Liver (tissue), 9 donors: ENCODE measurements around the gene RAD51B. TPM values are rescaled to one million over a fixed set of nuclear protein-coding genes. Genes with fewer than 3 reads are reported as not detected.
A peak's percentile ranks its signal among the peaks of the same experiment; 100 is the strongest.

ENCODE experiments used
- DNase-seq: peaks from one replicate; pipeline ENCODE4 v3.0.0-alpha.2; 2017; ENCODE audit warnings: low spot score
- H3K27ac ChIP-seq, 2 donors: one replicate each; pipeline ENCODE4 v1.7.0; 2013; ENCODE audit warnings: inconsistent platforms in 2 of 2, low read length in 2 of 2, control low read depth in 1 of 2, low read depth in 1 of 2, mild to moderate bottlenecking in 1 of 2
- H3K27me3 ChIP-seq, 4 donors: one replicate each; pipeline versions ENCODE4 v1.6.1 to v1.7.0; 2013; ENCODE audit warnings: low read length in 3 of 4, inconsistent platforms in 1 of 4, mild to moderate bottlenecking in 1 of 4, moderate library complexity in 1 of 4; ENCODE audit not compliant: control insufficient read depth in 4 of 4, insufficient read depth in 4 of 4
- H3K36me3 ChIP-seq, 4 donors: one replicate each; pipeline versions ENCODE4 v1.6.1 to v1.7.0; 2013; ENCODE audit warnings: low read length in 3 of 4, mild to moderate bottlenecking in 3 of 4, low read depth in 1 of 4, moderate library complexity in 1 of 4; ENCODE audit not compliant: control insufficient read depth in 4 of 4, insufficient read depth in 3 of 4
- H3K4me1 ChIP-seq, 4 donors: one replicate each; pipeline versions ENCODE4 v1.6.1 to v1.7.0; 2013; ENCODE audit warnings: low read length in 3 of 4, mild to moderate bottlenecking in 3 of 4, moderate library complexity in 1 of 4; ENCODE audit not compliant: control insufficient read depth in 4 of 4, insufficient read depth in 4 of 4
- H3K4me3 ChIP-seq, 3 donors: one replicate each; pipeline versions ENCODE4 v1.6.1 to v1.7.0; 2013; ENCODE audit warnings: low read length in 3 of 3, control low read depth in 1 of 3, low read depth in 1 of 3, mild to moderate bottlenecking in 1 of 3
- H3K9ac ChIP-seq, 2 donors: one replicate each; pipeline ENCODE4 v1.7.0; 2013; ENCODE audit warnings: low read length in 2 of 2, mild to moderate bottlenecking in 2 of 2, moderate library complexity in 2 of 2, control low read depth in 1 of 2, low read depth in 1 of 2
- H3K9me3 ChIP-seq, 4 donors: one replicate each; pipeline versions ENCODE4 v1.6.1 to v1.7.0; 2013; ENCODE audit warnings: low read length in 3 of 4; ENCODE audit not compliant: control insufficient read depth in 4 of 4
- GABPA ChIP-seq, 2 donors: IDR thresholded peaks in 1 of 2; conservative IDR thresholded peaks in 1 of 2; 2 replicates each; pipeline ENCODE4 v1.6.1; 2016; ENCODE audit warnings: antibody characterized with exemption in 2 of 2, mild to moderate bottlenecking in 1 of 2, moderate library complexity in 1 of 2
- HNF4A ChIP-seq, 2 donors: conservative IDR thresholded peaks; 2 replicates each; pipeline ENCODE4 v1.6.1; 2016; ENCODE audit warnings: antibody characterized with exemption in 2 of 2, mild to moderate bottlenecking in 2 of 2
- HNF4G ChIP-seq: IDR thresholded peaks from 2 replicates; pipeline ENCODE4 v1.6.1; 2016; ENCODE audit warnings: antibody characterized with exemption
- JUND ChIP-seq, 2 donors: IDR thresholded peaks; 2 replicates each; pipeline ENCODE4 v1.6.1; 2016; ENCODE audit warnings: antibody characterized with exemption in 2 of 2
- NR2F2 ChIP-seq: IDR thresholded peaks from 2 replicates; pipeline ENCODE4 v1.6.1; 2016; ENCODE audit warnings: antibody characterized with exemption
- RAD21 ChIP-seq, 2 donors: IDR thresholded peaks; 2 replicates each; pipeline ENCODE4 v1.6.1; 2016; ENCODE audit warnings: antibody characterized with exemption in 2 of 2, mild to moderate bottlenecking in 2 of 2
- RXRA ChIP-seq, 2 donors: IDR thresholded peaks; 2 replicates each; pipeline ENCODE4 v1.6.1; 2017 to 2018; ENCODE audit warnings: antibody characterized with exemption in 2 of 2, mild to moderate bottlenecking in 1 of 2
- YY1 ChIP-seq: IDR thresholded peaks from 2 replicates; pipeline ENCODE4 v1.6.1; 2016; ENCODE audit warnings: antibody characterized with exemption, mild to moderate bottlenecking
- WGBS: extraction: QIAGEN DNeasy Blood & Tissue Kit; methylation state at CpG from one replicate; pipeline ENCODE4 v1.1.7; 2013; 5-methylcytosine and 5-hydroxymethylcytosine counted together
- polyA plus RNA-seq, 2 donors: library from polyadenylated mRNA; stranded (reverse) in 1 of 2; unstranded in 1 of 2; fragments of 200-250 nt in 1 of 2; fragments of >200 nt in 1 of 2; fragmentation: Nextera tagmentation in 1 of 2; extraction: Ambion mirVana in 1 of 2; gene quantifications; one replicate each; pipeline versions ENCODE4 v1.2.1 to v1.2.3, GENCODE V29; 2013 to 2015
- total RNA-seq, 2 donors: library from RNA; depleted of rRNA; stranded (reverse); fragments of >200 nt; gene quantifications; one replicate each; pipeline ENCODE4 v1.2.3, GENCODE V29; 2014
- TF ChIP-seq, protein P1 (sequence below): IDR thresholded peaks from 2 replicates; pipeline ENCODE4 v1.6.1; 2016; ENCODE audit warnings: antibody characterized with exemption, mild to moderate bottlenecking
- TF ChIP-seq, protein P2 (sequence below): IDR thresholded peaks from 2 replicates; pipeline ENCODE4 v1.6.1; 2016; ENCODE audit warnings: antibody characterized with exemption
- TF ChIP-seq, protein P3 (sequence below): IDR thresholded peaks from 2 replicates; pipeline ENCODE4 v1.6.1; 2016; ENCODE audit warnings: antibody characterized with exemption
- TF ChIP-seq, protein P4 (sequence below): fragments of 150-350 bp; IDR thresholded peaks from 2 replicates; pipeline ENCODE4 v1.5.1; 2017; ENCODE audit warnings: improper control_type of control experiment, low read depth, low read length; ENCODE audit not compliant: missing input control
- TF ChIP-seq, protein P5 (sequence below): IDR thresholded peaks from 2 replicates; pipeline ENCODE4 v1.6.1; 2016; ENCODE audit warnings: antibody characterized with exemption
- donor health status: healthy.
- donor health status: healthy.
- donor health status: healthy.
- donor health status: healthy.
- donor health status: healthy.

RAD51B gene
- total and polyA plus RNA-seq, 4 donors, result 0.81 to 12.9 (median 2.4) TPM

DNA sequence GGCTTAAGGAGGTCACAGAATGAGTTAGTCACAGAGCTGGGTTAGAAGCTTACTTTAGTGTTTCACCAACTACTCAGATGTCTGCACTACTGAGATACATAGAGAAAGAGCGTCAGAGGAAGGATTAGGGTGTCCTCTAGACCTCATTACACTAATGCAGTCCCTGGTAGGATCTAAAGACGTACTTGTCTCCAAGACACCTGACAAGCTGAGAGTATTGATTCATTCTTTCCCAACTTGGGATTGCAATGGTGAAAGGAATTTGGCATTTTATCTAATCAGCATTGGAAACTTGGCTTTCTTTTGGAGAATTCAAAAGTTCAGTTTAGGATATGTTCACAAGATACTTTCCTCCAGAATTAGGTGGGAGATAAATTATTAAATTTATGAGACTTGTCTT is 571.2 kb downstream of the RAD51B start:
- H3K36me3 ChIP-seq, result no peaks in the 10 kb centered on the region
- no peak overlapping the region for H3K9ac ChIP-seq
- no peak for DNase-seq
- H3K9me3 ChIP-seq, result no peaks in the 10 kb centered on the region
- H3K4me1 ChIP-seq, result peaks cover 0 to 26% (median 13%) of the 10 kb centered on the region in 4 donors
- no peak overlapping the region for H3K4me3 ChIP-seq
- no peaks in the 10 kb centered on the region for H3K27me3 ChIP-seq
- TF ChIP-seq RXRA (IDR thresholded peaks at IDR 0.05) (peak in 1 of 2 donors; percentile 26), HNF4A (conservative IDR thresholded peaks at IDR 0.05) (peak; percentile 11 to 23), HNF4G (no peak), RAD21 (IDR thresholded peaks at IDR 0.05) (peak in 1 of 2 donors; percentile 6), NR2F2 (no peak)
- no peak overlapping the region for H3K27ac ChIP-seq
- WGBS, result 64% methylated on average over 2 of the region's 2 CpGs

DNA sequence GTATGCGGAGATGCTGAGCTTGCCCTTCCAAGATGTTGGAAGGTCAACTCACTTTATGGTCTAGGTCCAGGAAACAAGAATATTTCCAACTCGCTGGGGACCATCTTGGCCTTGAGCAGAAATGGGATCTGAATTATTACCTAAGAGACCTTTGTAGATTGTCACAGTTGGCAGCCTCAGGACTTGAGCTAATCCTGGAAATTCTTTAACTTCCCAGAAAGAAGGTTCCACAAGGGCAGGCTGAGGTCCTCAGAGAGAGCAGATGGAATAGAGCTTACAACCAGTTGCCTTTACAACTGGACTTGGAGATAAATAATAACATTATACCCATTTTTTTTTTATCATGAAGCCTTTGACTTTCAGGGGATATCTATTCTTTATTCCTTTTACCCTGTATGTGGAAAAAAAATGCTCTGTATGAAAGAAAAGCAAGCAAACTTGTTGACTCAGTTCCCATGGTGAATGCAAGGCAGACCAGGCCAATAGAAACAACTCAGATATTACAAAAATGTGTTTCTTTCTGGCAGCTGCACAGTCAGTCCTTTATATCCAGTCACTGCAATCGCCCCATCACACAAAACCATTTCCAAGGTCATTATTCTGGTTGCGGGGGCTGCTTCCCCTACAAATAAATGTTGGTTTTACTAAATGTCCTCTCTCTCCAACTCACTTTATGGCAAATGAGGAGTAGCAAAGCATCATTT is 571.9 kb downstream of the RAD51B start:
- Histone ChIP-seq H3K4me1 (peaks cover 0 to 26% (median 13%) of the 10 kb centered on the region in 4 donors), H3K9me3 (no peaks in the 10 kb centered on the region), H3K27ac (peak overlapping the region in 1 of 2 donors; percentile 69), H3K36me3 (no peaks in the 10 kb centered on the region), H3K4me3 (no peak overlapping the region), H3K27me3 (no peaks in the 10 kb centered on the region), H3K9ac (no peak overlapping the region)
- DNase-seq, result no peak
- 91% methylated on average over 4 of the region's 4 CpGs for WGBS
- TF ChIP-seq, protein P1, sequence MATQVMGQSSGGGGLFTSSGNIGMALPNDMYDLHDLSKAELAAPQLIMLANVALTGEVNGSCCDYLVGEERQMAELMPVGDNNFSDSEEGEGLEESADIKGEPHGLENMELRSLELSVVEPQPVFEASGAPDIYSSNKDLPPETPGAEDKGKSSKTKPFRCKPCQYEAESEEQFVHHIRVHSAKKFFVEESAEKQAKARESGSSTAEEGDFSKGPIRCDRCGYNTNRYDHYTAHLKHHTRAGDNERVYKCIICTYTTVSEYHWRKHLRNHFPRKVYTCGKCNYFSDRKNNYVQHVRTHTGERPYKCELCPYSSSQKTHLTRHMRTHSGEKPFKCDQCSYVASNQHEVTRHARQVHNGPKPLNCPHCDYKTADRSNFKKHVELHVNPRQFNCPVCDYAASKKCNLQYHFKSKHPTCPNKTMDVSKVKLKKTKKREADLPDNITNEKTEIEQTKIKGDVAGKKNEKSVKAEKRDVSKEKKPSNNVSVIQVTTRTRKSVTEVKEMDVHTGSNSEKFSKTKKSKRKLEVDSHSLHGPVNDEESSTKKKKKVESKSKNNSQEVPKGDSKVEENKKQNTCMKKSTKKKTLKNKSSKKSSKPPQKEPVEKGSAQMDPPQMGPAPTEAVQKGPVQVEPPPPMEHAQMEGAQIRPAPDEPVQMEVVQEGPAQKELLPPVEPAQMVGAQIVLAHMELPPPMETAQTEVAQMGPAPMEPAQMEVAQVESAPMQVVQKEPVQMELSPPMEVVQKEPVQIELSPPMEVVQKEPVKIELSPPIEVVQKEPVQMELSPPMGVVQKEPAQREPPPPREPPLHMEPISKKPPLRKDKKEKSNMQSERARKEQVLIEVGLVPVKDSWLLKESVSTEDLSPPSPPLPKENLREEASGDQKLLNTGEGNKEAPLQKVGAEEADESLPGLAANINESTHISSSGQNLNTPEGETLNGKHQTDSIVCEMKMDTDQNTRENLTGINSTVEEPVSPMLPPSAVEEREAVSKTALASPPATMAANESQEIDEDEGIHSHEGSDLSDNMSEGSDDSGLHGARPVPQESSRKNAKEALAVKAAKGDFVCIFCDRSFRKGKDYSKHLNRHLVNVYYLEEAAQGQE, result no peak
- no peak for TF ChIP-seq YY1
- TF ChIP-seq, protein P2, sequence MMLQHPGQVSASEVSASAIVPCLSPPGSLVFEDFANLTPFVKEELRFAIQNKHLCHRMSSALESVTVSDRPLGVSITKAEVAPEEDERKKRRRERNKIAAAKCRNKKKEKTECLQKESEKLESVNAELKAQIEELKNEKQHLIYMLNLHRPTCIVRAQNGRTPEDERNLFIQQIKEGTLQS, result no peak
- TF ChIP-seq, protein P3, sequence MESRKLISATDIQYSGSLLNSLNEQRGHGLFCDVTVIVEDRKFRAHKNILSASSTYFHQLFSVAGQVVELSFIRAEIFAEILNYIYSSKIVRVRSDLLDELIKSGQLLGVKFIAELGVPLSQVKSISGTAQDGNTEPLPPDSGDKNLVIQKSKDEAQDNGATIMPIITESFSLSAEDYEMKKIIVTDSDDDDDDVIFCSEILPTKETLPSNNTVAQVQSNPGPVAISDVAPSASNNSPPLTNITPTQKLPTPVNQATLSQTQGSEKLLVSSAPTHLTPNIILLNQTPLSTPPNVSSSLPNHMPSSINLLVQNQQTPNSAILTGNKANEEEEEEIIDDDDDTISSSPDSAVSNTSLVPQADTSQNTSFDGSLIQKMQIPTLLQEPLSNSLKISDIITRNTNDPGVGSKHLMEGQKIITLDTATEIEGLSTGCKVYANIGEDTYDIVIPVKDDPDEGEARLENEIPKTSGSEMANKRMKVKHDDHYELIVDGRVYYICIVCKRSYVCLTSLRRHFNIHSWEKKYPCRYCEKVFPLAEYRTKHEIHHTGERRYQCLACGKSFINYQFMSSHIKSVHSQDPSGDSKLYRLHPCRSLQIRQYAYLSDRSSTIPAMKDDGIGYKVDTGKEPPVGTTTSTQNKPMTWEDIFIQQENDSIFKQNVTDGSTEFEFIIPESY, result no peak
- no peak for TF ChIP-seq RXRA (IDR thresholded peaks at IDR 0.05)
- TF ChIP-seq JUND (IDR thresholded peaks at IDR 0.05), result no peak
- no peak for TF ChIP-seq GABPA (IDR thresholded peaks at IDR 0.05 in 1 of 2, conservative IDR thresholded peaks at IDR 0.05 in 1 of 2)
- no peak for TF ChIP-seq HNF4A (conservative IDR thresholded peaks at IDR 0.05)
- no peak for TF ChIP-seq HNF4G
- TF ChIP-seq, protein P4, sequence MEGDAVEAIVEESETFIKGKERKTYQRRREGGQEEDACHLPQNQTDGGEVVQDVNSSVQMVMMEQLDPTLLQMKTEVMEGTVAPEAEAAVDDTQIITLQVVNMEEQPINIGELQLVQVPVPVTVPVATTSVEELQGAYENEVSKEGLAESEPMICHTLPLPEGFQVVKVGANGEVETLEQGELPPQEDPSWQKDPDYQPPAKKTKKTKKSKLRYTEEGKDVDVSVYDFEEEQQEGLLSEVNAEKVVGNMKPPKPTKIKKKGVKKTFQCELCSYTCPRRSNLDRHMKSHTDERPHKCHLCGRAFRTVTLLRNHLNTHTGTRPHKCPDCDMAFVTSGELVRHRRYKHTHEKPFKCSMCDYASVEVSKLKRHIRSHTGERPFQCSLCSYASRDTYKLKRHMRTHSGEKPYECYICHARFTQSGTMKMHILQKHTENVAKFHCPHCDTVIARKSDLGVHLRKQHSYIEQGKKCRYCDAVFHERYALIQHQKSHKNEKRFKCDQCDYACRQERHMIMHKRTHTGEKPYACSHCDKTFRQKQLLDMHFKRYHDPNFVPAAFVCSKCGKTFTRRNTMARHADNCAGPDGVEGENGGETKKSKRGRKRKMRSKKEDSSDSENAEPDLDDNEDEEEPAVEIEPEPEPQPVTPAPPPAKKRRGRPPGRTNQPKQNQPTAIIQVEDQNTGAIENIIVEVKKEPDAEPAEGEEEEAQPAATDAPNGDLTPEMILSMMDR, result no peak
- TF ChIP-seq, protein P5, sequence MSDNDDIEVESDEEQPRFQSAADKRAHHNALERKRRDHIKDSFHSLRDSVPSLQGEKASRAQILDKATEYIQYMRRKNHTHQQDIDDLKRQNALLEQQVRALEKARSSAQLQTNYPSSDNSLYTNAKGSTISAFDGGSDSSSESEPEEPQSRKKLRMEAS, result no peak
